ENCODE measurements around the gene LINGO3.

- TF ChIP-seq CTCF (IDR thresholded peaks at IDR 0.05) = no peak
- TF ChIP-seq CREB1 (CRISPR knock-in tag; IDR thresholded peaks at IDR 0.05) = no peak
- no peak for TF ChIP-seq JUN (CRISPR knock-in tag; IDR thresholded peaks at IDR 0.05)
- no peak for TF ChIP-seq TEAD4 (CRISPR knock-in tag; IDR thresholded peaks at IDR 0.05)
- no peak for TF ChIP-seq IRF1 (CRISPR knock-in tag; IDR thresholded peaks at IDR 0.05)
- no peak for TF ChIP-seq CBFB (CRISPR knock-in tag; IDR thresholded peaks at IDR 0.05; ENCODE audit: low read depth)
- no peak for TF ChIP-seq SP1 (CRISPR knock-in tag; conservative IDR thresholded peaks at IDR 0.05)
- TF ChIP-seq NR2C2 (CRISPR knock-in tag; IDR thresholded peaks at IDR 0.05) = no peak
Measured at GRCh38 chr19:2339644-2340310, 31.8 kb upstream of the LINGO3 start.
